ENCODE results near the gene TBKBP1. TPM values are rescaled to one million over a fixed set of nuclear protein-coding genes. Genes with fewer than 3 reads are reported as not detected.

TBKBP1 gene
- total and polyA plus RNA-seq, 9 donors: 6.0 to 28.8 (median 22.8) TPM

- H3K4me3 ChIP-seq: no peak overlapping the region
- H3K27ac ChIP-seq: no peak overlapping the region
- H3K9me3 ChIP-seq: no peaks in the 10 kb centered on the region
- no peaks in the 10 kb centered on the region for H3K27me3 ChIP-seq
- intact Hi-C loops (cut with DNase I): no loop called here
- peaks cover 4% of the 10 kb centered on the region for H3K4me1 ChIP-seq (ENCODE audit: insufficient read depth)
- TF ChIP-seq CTCF (IDR thresholded peaks at IDR 0.05) (no peak), POLR2A (IDR thresholded peaks at IDR 0.05) (no peak), EP300 (IDR thresholded peaks at IDR 0.05) (no peak)
- no peaks in the 10 kb centered on the region for H3K36me3 ChIP-seq
- DNase-seq: no peak
- WGBS, 3 donors: 44 to 63% (median 54%) methylated on average over 7 of the region's 7 CpGs
Measured at GRCh38 chr17:47686664-47687327, 7.2 kb upstream of the TBKBP1 start.

- Histone ChIP-seq H3K36me3 (no peaks in the 10 kb centered on the region), H3K4me3 (no peak overlapping the region), H3K9me3 (no peaks in the 10 kb centered on the region), H3K27ac (no peak overlapping the region), H3K27me3 (no peaks in the 10 kb centered on the region), H3K4me1 (ENCODE audit: insufficient read depth) (peaks cover 4% of the 10 kb centered on the region)
- no peak for TF ChIP-seq EP300 (IDR thresholded peaks at IDR 0.05)
- no peak for TF ChIP-seq POLR2A (IDR thresholded peaks at IDR 0.05)
- no peak for TF ChIP-seq CTCF (IDR thresholded peaks at IDR 0.05)
- intact Hi-C loops (cut with DNase I): no loop called here
- DNase-seq: no peak
Measured at GRCh38 chr17:47687328-47687690, 6.7 kb upstream of the TBKBP1 start.

- Histone ChIP-seq H3K27me3 (no peaks in the 10 kb centered on the region), H3K4me3 (no peak overlapping the region), H3K27ac (peak overlapping the region in 1 of 2 donors; percentile 6), H3K36me3 (no peaks in the 10 kb centered on the region), H3K4me1 (ENCODE audit: insufficient read depth) (peaks cover 4% of the 10 kb centered on the region), H3K9me3 (no peaks in the 10 kb centered on the region)
- no peak for DNase-seq
- TF ChIP-seq CTCF (IDR thresholded peaks at IDR 0.05) (no peak), POLR2A (IDR thresholded peaks at IDR 0.05) (no peak), EP300 (IDR thresholded peaks at IDR 0.05) (no peak)
- WGBS, 3 donors: 43 to 79% (median 58%) methylated on average over 1 of the region's 1 CpG
- intact Hi-C loops (cut with DNase I): no loop called here
Measured at GRCh38 chr17:47687748-47688147, 6.2 kb upstream of the TBKBP1 start.

- no peak overlapping the region for H3K4me3 ChIP-seq
- TF ChIP-seq EP300 (IDR thresholded peaks at IDR 0.05) (no peak), POLR2A (IDR thresholded peaks at IDR 0.05) (no peak), CTCF (IDR thresholded peaks at IDR 0.05) (no peak)
- H3K27ac ChIP-seq: no peak overlapping the region
- intact Hi-C loops (cut with DNase I): no loop called here
- H3K36me3 ChIP-seq: no peaks in the 10 kb centered on the region
- no peaks in the 10 kb centered on the region for H3K27me3 ChIP-seq
- H3K9me3 ChIP-seq: no peaks in the 10 kb centered on the region
- no peak for DNase-seq
- peaks cover 4% of the 10 kb centered on the region for H3K4me1 ChIP-seq (ENCODE audit: insufficient read depth)
- WGBS, 3 donors: 56 to 62% (median 59%) methylated on average over 3 of the region's 3 CpGs
Measured at GRCh38 chr17:47690121-47690520, 3.8 kb upstream of the TBKBP1 start.

Measured in ovary (tissue), 9 donors.